Stimulated activated CD8-positive, alpha-beta memory T cell treated with anti-CD3 and anti-CD28 coated beads, Interleukin-7, amount 100 ng/mL, for 24 hours (primary cell): ENCODE results near the gene C2orf81.
A peak's percentile ranks its signal among the peaks of the same experiment; 100 is the strongest.
"Not testable (repeated sequence)": the region's sequence is repeated elsewhere in the genome, so short reads cannot be mapped to it uniquely, and the experiment has no call there.

Source experiments
- DNase-seq: peaks from one replicate; pipeline ENCODE4 v3.0.0-alpha.2; 2020; ENCODE audit warnings: low read depth

The C2orf81 gene

GRCh38 chr2:74423231-74424095 is 2.0 kb upstream of the C2orf81 start:
- DNase-seq, result no peak

- not testable (repeated sequence) for DNase-seq
These were observed 846 bp downstream of the C2orf81 start for GRCh38 chr2:74420443-74421103.

- no peak for DNase-seq
These were observed 1.4 kb downstream of the C2orf81 start for GRCh38 chr2:74420006-74420405.

DNA sequence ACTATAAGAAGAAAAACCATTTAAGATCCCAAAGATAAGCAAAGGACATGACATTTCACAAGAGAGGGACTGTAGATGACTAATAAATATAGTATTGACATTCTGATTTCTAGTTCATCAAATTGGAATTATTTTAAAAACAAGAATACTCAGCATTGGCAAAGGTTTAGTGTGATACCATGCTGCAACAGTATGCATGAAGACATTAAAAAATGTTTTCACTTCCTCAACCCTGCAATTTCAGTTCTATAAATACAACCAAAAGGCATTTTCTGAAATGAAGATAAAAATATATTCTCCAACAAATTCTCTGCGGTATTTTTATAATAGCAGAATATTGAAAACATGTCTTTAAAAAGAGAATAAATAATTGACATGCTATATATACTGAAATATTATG is 2.1 kb downstream of the C2orf81 start:
- no peak for DNase-seq

- DNase-seq, result no peak
These were observed 3.1 kb downstream of the C2orf81 start for GRCh38 chr2:74418312-74418711.

DNA sequence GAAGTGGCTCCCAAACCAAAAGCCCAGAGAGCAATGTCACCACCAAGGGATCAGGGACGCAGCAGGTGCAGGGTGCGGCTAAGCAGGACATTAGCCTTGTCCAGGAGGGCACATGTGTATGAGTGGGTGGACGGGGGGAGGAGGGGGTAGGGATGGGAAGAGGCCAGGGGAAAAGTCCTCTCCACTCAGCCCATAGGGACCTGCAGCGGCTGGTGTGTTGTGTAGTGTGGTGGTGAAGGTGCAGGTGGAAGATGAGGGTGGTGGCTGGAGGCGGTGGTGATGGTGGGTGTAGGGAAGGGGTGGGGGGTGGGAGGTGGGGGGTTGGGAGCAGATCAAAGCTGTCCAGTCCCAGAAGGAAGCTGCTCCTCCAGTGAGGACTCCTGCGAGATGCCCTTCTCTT is 3.7 kb downstream of the C2orf81 start:
- DNase-seq, result no peak

GRCh38 chr2:74417197-74417596 is 4.2 kb downstream of the C2orf81 start:
- no peak for DNase-seq

GRCh38 chr2:74416778-74417177 is 4.6 kb downstream of the C2orf81 start:
- DNase-seq, result no peak

DNA sequence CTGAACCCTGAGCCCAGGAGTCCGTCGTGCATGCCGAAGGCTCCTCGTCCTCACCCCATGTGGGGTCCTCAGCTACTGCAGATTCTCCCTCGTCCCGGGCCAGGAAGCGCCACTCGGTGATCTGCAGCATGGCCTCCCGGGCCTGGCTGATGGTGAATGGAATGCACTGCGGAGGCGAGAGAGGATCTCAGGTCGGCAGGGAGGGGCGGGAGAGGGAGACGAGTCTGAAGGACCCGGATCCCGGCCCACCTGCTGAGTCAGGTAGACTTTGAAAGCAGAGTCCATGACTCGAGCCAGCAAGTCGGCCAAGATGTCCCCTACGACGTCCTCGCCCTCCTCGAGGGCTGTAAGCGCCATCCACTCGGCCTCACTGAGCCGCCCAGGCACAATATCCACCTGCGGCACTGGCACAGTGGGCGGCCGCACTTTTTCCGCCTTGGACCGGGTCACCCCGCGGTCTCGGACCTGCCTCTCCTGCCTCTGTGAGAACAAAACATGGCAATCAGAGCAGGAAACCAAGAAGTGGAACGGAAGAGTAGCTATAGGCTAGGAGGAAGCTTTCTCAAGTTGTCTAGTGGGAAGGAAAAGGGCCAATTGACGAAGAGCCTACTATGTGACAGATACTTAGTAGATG is 5.5 kb downstream of the C2orf81 start:
- no peak for DNase-seq

GRCh38 chr2:74414881-74415761 is 6.3 kb downstream of the C2orf81 start:
- no peak for DNase-seq

DNA sequence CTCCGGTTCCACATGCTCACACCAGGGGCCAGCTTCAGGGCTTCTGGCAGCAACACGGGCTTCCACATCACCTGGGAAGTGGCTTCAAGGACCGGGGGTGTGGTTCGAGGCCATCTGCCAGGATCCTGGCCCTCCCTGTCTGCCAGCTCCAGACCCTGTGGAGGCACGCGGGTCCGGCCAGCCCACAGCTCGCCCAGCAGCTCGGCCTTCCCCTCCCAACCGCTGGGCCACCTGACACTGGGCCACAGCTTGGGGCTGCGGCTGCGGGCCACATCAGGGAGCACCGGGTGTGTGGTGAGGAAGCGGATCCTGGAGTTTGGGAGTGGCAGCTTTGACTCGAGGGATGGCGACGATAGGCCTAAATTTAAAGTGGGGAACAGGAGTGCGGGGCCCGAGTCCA is 7.0 kb downstream of the C2orf81 start:
- DNase-seq, result no peak

DNA sequence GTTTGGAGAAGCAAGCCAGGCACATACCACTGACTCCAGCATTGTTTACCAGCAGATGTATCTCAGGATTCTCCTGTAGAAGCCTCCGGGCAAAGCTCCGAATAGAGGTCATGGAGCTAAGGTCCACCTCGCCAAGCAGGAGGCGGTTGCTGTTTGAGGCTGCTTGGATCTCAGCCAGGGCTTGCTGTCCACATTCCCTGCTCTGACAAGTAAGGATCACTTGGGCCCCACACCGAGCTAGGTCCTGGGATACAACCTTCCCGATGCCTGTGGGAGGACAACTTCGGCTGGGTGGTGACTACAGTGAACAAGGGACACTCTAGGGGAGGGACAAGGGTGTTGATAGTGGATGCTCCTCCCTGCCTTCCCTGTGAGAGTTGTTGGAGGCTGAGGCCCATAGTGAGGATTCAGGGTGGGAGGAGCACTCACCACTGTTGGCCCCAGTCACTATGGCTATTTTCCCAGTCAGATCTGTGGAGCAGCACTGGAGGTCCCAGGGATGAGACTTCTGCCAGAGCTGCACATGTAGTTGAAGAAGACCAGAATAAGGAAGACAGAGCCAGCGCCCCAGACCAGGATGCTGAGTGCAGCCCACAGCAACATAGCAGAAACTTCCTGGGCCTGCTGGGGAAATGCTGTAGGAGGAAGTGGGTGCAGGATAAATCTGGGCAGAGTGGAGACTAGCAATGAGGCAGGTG is 8.3 kb downstream of the C2orf81 start:
- DNase-seq, result no peak

GRCh38 chr2:74407682-74408081 is 13.7 kb downstream of the C2orf81 start:
- DNase-seq, result no peak

DNA sequence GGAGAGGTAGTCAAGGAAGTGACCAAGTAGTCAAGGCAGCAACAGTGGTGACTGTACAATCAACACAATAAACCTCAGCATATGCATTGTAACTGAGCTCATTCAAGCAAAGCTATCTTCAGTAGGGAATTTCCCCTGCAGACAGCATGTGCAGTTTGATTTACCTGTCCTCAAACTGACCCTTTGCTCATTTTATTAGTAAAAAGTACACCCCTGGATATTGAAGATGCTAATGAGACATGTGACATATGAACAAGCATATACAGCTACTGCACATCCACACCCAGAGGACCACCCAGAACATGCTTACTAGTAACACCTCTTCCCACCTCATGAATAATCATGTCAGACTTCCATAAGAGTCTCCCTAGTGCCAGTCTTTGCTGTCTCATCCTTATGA is 15.4 kb downstream of the C2orf81 start:
- no peak for DNase-seq

DNA sequence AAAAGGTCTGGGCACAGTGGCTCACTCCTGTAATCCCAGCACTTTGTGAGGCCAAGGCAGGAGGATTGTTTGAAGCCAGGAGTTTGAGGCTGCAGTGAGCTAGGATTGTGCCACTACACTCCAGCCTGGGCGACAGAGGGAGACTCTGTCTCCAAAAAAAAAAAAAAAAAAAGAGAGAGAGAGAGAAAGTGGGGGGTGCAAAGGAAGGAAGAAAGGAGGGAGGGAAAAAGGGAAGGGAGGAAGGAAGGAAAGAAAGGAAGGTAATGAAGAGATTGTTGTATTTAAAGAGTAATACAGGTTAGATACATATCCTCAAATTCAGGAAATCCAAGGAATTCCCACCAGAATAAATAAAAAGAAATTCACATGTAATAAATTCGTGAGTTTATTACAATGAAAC is 19.5 kb downstream of the C2orf81 start:
- DNase-seq, result no peak

GRCh38 chr2:74399785-74400184 is 21.6 kb downstream of the C2orf81 start:
- no peak for DNase-seq

- no peak for DNase-seq
These were observed 25.3 kb downstream of the C2orf81 start for GRCh38 chr2:74396149-74396548.

- DNase-seq, result no peak
These were observed 27.9 kb downstream of the C2orf81 start for GRCh38 chr2:74393525-74393924.

DNA sequence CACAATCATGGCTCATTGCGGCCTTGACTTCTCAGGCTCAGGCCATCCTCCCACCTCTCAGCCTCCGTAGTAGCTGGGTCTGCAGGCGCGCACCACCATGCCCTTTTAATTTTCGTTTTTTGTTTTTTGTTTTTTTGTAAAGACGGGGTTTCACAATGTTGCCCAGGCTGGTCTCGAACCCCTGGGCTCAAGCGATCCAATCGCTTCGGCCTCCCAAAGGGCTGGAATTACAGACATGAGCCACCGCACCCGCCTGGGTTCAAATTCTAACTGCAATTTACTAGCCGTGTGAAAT is 29.0 kb downstream of the C2orf81 start:
- DNase-seq, result no peak

- DNase-seq, result peak; percentile 91
These were observed 29.6 kb downstream of the C2orf81 start for GRCh38 chr2:74391580-74392448.

DNA sequence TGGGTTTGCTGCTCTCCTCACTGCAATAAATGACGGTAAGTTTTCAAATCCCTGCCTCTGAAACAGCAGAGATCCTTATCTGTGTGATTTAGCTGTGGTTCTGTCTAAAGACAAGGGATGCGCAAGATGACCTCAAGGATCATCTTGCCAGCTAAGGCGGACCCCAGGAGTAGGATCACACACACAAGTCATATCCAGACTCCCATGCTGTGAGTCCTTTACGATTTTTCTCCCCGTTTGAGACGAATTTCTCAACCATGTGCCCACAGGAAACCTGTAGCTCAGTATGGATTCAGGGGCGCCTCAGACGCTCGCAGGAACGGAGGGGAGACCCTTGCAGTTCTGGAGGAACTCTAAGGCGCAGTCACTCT is 30.2 kb downstream of the C2orf81 start:
- no peak for DNase-seq
